BJ (cell line): ENCODE measurements around the gene LGI2. TPM values are rescaled to one million over a fixed set of nuclear protein-coding genes. Genes with fewer than 3 reads are reported as not detected.

Experiments
- CTCF ChIA-PET: fragments of 350-600 bp; formaldehyde crosslinking; extraction: SDS; loops from one replicate; lab custom pipeline; 2021; ENCODE audit warnings: antibody characterized with exemption, inconsistent platforms; lab: Yijun Ruan, JAX
- POLR2A ChIA-PET: fragments of 300-600 bp; sonication (Branson Sonifier 250); formaldehyde crosslinking; extraction: SDS; loops from one replicate; lab custom pipeline; 2021; ENCODE audit warnings: antibody characterized with exemption; lab: Charles Lee
- DNase-seq: peaks from one replicate; pipeline ENCODE4 v3.0.0-alpha.2; 2011; ENCODE audit warnings: low read depth
- H3K27me3 ChIP-seq: 2 replicates; pipeline ENCODE4 v1.6.0; 2011; ENCODE audit warnings: low read length; ENCODE audit not compliant: control insufficient read depth, insufficient read depth
- H3K36me3 ChIP-seq: 2 replicates; pipeline ENCODE4 v1.5.1; 2011; ENCODE audit warnings: low read length; ENCODE audit not compliant: control insufficient read depth, insufficient read depth
- H3K4me3 ChIP-seq: 2 replicates; pipeline ENCODE4 v1.5.1; 2011; ENCODE audit warnings: low read depth, mild to moderate bottlenecking, control low read depth, low read length
- polyA plus RNA-seq: library from polyadenylated mRNA; depleted of rRNA; stranded (reverse); fragments of >200 nt; gene quantifications from 2 replicates; pipeline ENCODE4 v1.2.3, GENCODE V29; 2011
- TF ChIP-seq, protein P1 (sequence below): IDR thresholded peaks from 2 replicates; pipeline ENCODE4 v1.5.1; 2011; ENCODE audit warnings: low read depth, mild to moderate bottlenecking, control low read depth, inconsistent platforms, low read length, moderate library complexity; ENCODE audit not compliant: insufficient read depth

Gene LGI2
- polyA plus RNA-seq, 1 experiment: 0.01 TPM

- TF ChIP-seq, protein P1, sequence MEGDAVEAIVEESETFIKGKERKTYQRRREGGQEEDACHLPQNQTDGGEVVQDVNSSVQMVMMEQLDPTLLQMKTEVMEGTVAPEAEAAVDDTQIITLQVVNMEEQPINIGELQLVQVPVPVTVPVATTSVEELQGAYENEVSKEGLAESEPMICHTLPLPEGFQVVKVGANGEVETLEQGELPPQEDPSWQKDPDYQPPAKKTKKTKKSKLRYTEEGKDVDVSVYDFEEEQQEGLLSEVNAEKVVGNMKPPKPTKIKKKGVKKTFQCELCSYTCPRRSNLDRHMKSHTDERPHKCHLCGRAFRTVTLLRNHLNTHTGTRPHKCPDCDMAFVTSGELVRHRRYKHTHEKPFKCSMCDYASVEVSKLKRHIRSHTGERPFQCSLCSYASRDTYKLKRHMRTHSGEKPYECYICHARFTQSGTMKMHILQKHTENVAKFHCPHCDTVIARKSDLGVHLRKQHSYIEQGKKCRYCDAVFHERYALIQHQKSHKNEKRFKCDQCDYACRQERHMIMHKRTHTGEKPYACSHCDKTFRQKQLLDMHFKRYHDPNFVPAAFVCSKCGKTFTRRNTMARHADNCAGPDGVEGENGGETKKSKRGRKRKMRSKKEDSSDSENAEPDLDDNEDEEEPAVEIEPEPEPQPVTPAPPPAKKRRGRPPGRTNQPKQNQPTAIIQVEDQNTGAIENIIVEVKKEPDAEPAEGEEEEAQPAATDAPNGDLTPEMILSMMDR: no peak
Observed at GRCh38 chr4:24989327-24989726, 41.4 kb downstream of the LGI2 start.

DNA sequence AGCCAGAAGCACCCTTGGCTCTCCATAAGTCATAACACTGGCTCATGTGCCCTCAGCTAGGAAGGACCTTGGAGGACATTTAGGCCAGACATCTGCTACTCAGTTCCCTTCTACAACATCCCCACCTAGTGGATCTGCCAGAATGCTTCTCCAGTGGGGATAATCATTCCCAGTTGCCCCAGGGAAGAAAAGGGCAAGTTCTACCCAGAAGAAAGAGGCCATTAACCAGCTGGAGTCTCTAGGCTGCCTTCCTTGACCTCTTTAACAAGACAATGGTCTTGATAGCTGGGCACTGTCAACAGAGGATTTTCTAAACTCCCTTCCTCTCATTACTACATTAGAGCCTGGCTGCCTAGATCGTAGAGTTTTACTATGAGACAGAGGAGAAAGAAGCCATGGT lies 42.0 kb downstream of the LGI2 start:
- Histone ChIP-seq H3K27me3 (no peaks in the 10 kb centered on the region; the same call in 1 of the 2 replicates), H3K4me3 (no peak overlapping the region), H3K36me3 (no peaks in the 10 kb centered on the region)
- no peak for DNase-seq
- ChIA-PET CTCF (interaction anchor here (0.7 to 6.1 kb wide), 7 partner anchors 8 to 518 kb away, joined by 3 to 33 read pairs (median 5); no protein-coding TSS in a partner anchor), POLR2A (no interaction called here)
- TF ChIP-seq, protein P1: peak; percentile 69

More at GRCh38 chr4:24989327-24989726, 41.4 kb downstream of the LGI2 start:
- Histone ChIP-seq H3K27me3 (no peaks in the 10 kb centered on the region; the same call in 1 of the 2 replicates), H3K36me3 (no peaks in the 10 kb centered on the region), H3K4me3 (no peak overlapping the region)
- no peak for DNase-seq
- ChIA-PET CTCF (interaction anchor here (0.7 to 6.1 kb wide), 8 partner anchors 9 to 519 kb away, joined by 3 to 33 read pairs (median 6); no protein-coding TSS in a partner anchor), POLR2A (no interaction called here)

- TF ChIP-seq, protein P1: no peak
- POLR2A ChIA-PET: no interaction called here
- Histone ChIP-seq H3K27me3 (peaks cover 2% of the 10 kb centered on the region), H3K4me3 (no peak overlapping the region), H3K36me3 (no peaks in the 10 kb centered on the region)
- DNase-seq: no peak
- CTCF ChIA-PET: interaction anchor here (1.0 to 5.0 kb wide), 4 partner anchors 14 to 512 kb away, joined by 3 to 25 read pairs (median 4); no protein-coding TSS in a partner anchor
Observed at GRCh38 chr4:24984602-24985532, 45.9 kb downstream of the LGI2 start.

DNA sequence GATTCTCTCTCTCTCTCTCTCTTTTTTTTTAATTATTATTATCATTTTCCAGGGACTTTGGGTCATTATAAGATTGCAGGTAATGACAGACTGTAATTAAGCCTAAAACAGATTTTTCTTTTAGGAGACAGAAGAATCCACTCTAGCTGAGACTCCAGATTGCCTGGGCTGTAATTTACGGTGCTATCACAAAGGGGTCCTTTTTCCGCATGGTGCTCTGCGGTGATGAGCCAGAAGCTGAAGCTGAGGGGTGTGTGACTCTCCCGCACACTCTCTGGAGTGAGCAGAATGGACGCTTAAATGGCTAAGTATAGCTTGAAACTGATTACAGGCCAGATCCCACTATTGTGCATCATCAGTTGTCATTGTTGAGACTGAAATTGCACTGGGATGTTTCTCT lies 50.0 kb downstream of the LGI2 start:
- peaks cover 8% of the 10 kb centered on the region for H3K27me3 ChIP-seq
- DNase-seq: no peak
- no peak overlapping the region for H3K4me3 ChIP-seq
- CTCF ChIA-PET: interaction anchor here (0.5 to 3.5 kb wide), 47 partner anchors 9 to 1129 kb away, joined by 3 to 33 read pairs (median 4); partner anchors contain the start of gene ZCCHC4
- no peaks in the 10 kb centered on the region for H3K36me3 ChIP-seq
- POLR2A ChIA-PET: no interaction called here
- TF ChIP-seq, protein P1: no peak

DNA sequence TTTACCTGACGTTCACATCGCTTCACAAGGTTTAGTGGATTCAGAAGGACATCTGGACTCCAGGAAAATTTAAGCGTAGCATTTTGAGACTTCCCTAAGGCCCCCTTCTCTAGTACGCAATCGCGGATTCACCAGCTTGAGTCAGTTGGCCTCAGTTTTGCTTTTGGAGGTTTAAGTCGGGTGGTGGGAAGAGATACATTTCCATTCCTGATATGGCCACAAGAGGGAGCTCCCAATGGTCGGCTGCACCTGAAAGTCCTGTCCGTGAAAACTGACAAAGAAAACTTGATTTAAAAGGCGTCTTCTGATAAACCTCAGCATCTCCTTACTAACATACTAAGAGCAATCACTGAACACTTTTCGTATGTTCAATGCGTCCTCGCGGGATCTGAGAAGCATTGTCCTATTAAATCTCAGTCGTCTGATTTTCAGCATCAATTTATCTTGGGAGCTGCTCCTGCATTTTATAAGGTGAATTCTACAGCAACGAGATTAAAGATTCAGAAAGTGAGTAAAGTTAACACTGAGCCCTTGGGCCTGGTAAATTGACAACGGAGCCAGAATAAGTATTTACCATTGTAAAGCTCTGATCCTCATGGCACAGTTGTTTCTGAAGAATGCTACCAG lies 50.6 kb downstream of the LGI2 start:
- POLR2A ChIA-PET: no interaction called here
- Histone ChIP-seq H3K27me3 (peaks cover 9% of the 10 kb centered on the region), H3K36me3 (no peaks in the 10 kb centered on the region), H3K4me3 (no peak overlapping the region)
- DNase-seq: no peak
- TF ChIP-seq, protein P1: peak; percentile 89
- CTCF ChIA-PET: interaction anchor here (0.6 to 3.5 kb wide), 50 partner anchors 8 to 1128 kb away, joined by 3 to 33 read pairs (median 4); partner anchors contain the start of gene ZCCHC4
